ENCODE results near the gene CLCA4.

The CLCA4 gene, protein sequence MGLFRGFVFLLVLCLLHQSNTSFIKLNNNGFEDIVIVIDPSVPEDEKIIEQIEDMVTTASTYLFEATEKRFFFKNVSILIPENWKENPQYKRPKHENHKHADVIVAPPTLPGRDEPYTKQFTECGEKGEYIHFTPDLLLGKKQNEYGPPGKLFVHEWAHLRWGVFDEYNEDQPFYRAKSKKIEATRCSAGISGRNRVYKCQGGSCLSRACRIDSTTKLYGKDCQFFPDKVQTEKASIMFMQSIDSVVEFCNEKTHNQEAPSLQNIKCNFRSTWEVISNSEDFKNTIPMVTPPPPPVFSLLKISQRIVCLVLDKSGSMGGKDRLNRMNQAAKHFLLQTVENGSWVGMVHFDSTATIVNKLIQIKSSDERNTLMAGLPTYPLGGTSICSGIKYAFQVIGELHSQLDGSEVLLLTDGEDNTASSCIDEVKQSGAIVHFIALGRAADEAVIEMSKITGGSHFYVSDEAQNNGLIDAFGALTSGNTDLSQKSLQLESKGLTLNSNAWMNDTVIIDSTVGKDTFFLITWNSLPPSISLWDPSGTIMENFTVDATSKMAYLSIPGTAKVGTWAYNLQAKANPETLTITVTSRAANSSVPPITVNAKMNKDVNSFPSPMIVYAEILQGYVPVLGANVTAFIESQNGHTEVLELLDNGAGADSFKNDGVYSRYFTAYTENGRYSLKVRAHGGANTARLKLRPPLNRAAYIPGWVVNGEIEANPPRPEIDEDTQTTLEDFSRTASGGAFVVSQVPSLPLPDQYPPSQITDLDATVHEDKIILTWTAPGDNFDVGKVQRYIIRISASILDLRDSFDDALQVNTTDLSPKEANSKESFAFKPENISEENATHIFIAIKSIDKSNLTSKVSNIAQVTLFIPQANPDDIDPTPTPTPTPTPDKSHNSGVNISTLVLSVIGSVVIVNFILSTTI

DNA sequence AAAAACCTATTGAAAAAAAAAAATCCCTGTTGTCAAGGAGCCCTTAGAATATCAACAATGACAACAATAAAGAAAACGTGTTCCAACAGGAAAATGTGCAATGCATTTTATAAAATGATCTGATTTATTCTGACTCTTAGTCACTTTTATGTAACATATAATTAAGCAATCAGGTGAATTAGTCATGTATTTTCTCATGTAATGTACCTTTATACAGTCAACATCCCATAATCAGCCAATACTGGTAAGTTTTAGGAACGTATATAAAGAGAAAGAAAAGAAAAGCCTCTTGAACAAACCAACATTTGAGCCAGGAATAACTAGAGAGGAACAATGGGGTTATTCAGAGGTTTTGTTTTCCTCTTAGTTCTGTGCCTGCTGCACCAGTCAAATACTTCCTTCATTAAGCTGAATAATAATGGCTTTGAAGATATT is at the start of gene CLCA4:
CLCA4 (plus strand) TSS at position 292 of the 435 bp plus-strand sequence; CDS start at position 334, 42 bp downstream.
- no peak for DNase-seq

DNA sequence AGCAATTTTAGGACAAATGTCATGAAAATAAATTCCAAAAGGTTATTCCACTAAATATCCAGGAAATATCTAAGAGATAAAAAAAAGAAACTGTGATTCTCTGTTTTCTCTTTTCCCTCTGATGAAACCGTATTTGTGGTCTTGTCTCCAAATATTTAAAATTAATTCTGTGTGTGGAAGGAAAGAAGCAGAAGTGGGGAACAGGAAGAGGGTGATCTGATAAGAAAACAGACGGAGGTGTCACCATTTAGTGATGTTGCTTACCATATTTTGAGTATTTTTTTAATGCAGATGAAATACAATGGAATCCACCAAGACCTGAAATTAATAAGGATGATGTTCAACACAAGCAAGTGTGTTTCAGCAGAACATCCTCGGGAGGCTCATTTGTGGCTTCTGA is 48.6 kb upstream of the CLCA4 start:
- no peak for DNase-seq

DNA sequence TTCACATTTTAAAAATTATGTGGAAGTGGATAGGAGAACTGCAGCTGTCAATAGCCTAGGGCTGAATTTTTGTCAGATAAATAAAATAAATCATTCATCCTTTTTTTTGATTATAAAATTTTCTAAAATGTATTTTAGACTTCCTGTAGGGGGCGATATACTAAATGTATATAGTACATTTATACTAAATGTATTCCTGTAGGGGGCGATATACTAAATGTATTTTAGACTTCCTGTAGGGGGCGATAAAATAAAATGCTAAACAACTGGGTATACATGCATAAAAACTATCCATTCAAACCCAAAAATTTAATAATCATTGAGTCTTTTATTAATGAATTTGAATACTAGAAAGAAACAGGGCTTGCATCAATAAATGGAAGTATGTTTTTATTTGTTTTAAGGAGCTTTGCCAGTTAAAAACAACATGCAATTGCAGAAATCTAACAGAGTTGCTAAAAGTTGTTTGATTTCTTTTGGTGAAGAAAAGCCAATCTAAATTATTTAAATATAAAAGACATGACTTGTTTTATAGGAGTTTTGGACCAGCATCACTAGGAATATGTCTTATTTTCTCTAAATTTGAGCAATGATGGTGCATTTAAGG is 46.8 kb upstream of the CLCA4 start:
- peak; percentile 23 for DNase-seq

DNA sequence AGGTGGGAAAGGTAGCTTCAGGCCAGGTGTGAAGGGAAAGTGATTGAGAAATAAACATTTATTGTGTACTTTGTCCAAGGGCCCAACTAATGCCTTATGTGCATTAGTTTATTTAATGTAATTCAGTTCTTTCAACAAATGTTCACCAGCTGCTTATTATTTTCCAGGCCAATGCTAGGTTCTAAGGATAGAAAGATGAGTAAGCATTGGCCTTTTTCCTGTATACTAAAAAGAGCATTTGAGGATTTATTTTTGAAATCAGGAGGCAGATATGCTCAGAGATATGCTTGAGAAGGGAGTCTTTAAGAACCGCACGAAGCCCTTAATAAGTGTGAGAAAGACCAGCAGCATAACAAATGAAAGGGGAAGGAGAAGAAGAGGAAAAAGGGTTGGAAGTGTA is 46.2 kb upstream of the CLCA4 start:
- DNase-seq: no peak

DNA sequence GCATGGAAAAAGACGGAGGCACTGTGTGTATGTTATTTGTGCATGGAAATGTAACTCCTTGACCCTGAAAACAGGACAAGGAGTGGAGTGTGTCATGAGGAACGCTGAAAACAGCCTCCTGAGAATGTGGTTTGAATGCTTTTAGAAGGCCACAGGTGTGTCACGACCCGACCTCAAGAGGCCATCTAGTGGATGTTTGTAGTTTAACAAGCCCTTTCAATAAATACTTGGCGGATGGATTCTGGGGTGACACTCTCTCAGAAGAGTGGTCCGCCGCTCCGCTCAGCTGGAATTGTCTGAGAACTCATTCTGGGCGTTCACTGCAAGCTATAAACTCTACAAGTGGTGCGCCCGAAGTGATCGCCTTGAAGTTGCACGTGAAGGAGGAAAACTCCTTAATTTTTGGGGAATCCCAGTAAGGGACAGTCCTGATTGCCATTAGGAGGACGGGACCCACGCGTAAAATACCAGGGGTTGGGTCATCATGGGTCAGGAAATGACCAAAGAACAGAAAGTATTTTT is 44.7 kb upstream of the CLCA4 start:
- peak; percentile 8 for DNase-seq

DNA sequence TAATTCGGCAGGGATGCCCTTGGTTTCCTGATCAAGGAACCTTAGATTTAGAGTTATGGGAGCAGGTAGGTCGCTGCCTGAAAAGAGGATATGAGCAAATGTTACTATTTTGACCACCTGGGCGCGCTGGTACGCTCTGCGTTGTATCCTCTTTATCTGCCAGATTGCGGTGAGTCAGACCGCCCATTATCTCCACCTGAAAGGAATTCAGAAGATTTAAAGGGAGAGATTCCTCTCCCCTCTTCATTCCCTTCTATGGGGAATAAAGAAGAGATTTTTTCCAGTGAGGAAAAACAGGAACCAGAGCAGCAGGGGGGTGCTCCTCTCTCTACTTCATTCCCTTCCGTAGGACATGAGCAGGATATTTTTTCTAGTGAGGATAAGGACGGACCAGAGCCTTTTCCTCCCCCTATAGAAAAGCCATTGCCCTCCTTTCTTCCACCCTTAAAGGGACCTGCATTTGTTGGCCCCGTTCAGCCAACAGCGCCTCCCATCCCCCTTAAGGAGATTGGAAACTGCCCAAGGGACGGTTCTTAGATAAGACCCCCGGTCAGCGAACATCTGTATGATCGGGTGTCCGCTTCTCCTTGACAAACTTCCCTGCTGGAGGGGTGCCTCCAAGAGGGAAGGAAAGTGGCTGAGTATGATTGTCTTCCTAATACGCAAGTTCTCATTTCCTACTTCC is 44.0 kb upstream of the CLCA4 start:
- no peak for DNase-seq

DNA sequence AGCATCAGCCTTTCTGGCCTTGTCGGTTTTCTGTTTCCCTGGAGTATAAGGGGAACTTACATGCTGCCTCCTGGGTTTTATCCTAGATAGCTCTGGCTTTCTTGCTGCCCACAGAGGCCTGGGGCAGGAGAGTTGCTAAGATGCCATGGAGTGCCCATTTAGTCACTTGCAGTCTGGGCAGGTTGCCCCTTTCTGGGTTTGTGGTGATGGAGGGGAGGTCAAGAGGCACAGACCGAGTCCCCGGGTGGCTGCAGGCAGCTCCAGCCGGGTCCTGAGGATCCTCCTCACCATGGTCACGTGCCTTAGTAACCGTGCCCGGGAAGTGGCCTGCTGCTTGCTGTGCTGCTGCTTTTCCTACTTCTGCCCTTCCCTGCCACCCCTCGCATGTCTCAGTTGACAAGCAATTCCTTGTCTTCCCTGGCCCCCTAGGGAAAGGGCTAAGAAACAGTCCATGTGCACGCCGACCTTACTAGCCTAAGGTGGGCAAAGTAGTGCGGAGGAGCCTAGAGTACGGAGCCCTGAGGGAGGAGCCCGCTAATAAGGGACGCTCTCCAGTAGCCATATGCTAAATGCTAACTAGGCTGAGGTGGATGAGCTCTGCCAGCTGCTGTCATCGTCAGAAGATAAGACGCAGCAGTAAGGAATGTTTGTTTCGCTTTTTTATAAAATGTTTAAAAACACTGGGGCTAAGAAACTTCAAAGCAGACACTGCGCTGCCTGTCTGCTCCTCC is 43.3 kb upstream of the CLCA4 start:
- no peak for DNase-seq

DNA sequence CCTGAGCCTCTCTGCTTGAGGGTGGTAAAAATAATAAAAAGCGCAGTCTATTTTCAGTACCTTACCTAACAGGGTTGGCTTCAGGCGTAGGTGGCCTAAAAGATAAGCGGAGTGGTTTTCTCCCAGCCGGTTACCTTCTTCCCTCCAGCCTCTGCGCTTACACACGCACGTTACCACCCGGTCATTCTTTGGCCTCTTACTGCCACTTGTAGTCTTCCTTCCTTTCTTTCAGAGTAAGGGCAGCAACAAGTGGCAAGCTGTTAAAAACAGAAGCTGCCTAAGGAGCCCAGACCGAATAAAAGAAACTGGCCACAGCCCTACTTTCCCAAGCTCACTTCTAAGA is 42.8 kb upstream of the CLCA4 start:
- DNase-seq: no peak

DNA sequence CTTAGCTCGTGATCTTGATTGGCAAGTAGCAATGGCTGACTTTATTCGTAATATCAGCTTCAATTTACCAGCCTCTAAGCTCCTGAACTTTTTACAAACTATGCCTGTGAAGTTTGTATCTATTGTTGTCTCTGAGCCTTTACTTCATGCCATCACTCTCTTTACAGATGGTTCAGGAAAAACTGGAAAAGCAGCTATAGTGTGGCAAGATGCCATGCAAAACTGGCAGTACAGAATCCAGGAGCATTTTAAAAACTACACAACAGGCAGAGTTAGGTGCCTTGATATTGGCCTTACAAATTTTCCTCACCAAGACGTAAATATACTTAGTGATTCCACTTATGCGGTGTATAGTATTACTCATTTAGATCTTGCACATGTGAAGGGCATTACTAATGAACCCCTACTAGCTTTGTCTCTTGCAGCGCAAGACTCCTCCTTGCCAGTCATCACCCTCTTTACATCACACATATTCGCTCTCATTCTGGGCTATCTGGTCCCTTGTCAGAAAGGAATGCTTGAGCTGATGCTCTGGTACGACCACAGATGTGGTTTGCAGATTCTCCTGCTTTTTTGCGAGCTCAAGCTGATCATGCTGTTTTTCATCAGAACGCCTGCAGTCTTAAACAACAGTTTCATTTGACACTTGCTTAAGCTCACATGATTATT is 41.8 kb upstream of the CLCA4 start:
- peak; percentile 52 for DNase-seq

DNA sequence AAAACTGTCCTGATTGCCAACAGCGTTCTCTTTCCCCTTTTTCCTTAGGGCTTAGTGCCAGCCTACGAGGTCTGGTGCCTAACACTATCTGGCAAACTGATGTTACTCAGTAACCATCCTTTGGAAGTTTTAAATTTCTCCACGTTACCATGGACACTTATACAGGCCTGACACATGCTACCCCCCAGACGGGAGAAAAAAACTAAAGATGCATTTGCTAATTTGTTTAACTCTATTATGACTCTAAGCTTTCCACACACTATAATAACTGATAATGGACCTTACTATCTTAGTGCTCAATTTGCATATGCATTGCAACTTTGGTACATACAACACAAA is 41.3 kb upstream of the CLCA4 start:
- DNase-seq: no peak

DNA sequence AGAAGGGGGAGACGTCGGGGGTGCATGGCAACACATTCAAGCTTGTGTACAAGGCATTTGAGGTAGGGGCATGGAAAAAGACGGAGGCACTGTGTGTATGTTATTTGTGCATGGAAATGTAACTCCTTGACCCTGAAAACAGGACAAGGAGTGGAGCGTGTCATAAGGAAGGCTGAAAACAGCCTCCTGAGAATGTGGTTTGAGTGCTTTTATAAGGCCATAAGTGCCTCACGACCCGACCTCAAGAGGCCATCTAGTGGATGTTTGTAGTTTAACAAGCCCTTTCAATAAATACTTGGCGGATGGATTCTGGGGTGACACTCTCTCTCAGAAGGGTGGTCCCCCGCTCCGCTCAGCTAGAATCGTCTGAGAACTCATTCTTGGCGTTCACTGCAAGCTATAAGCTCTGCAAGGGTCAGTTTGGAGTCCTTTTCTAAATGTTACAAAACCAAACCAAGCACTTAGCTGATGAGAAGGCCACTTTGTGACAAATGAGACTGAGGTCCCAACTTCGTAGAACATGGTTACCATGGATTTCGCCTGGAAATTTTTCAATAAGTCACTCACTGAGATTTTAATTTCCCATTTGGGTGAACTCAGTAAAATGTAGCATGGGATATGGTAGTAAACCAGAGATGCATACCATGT is 38.8 kb upstream of the CLCA4 start:
- peak; percentile 42 for DNase-seq

DNA sequence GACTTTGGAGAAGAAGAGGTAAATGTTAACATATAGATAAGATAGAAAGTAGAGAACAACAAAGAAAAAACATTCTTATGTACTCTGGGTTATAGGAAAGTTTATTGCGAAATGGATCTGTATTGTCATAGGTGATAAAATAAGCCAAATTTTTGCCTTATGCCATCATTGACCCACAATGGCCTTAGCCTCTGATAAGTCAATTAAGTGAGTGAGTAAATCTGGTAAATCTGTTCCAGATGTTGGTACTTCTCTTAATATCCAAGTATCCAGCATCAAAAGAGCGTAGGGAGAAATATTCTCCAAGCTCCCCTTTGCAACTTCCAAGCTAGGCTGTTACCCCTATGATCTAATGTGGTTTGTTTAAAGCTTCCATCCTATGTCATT is 38.3 kb upstream of the CLCA4 start:
- peak; percentile 67 for DNase-seq

DNA sequence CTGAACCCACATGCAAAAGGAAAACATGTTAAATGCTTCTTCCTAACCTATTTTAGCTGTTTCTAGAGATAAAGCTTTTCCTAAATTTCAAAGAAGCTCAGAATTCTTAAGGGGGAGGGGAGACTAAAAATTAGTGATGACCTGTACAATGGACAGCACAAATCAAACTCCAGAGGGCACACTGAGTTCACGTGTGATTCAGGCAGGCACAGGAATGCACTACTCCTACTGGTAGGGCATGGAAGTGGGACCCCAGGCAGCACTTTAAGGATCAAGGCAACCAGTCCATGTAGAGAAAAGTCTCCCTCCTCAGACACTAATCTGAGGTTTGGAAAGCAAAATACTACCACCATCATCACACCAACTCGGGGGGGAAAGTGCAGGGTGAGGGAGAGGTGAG is 31.3 kb upstream of the CLCA4 start:
- DNase-seq: peak; percentile 38

DNA sequence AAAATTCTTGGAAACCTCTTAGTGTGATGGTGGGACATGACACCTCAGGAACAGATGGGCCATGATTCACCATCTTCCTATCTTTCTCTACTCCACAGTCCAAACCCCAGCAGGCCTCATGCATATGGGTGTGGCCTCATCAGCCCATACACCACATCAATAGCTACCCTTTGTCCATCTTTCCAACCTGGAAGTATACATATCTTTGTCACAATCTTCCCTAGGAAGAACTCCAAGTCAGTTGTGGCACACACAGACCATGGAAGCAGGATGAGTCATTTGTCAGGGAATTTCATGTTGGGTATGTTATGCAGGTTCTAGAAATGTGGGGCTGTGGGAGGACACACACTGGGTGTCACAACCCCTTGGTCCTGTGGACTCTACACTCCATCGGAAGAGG is 30.5 kb upstream of the CLCA4 start:
- peak; percentile 25 for DNase-seq

DNA sequence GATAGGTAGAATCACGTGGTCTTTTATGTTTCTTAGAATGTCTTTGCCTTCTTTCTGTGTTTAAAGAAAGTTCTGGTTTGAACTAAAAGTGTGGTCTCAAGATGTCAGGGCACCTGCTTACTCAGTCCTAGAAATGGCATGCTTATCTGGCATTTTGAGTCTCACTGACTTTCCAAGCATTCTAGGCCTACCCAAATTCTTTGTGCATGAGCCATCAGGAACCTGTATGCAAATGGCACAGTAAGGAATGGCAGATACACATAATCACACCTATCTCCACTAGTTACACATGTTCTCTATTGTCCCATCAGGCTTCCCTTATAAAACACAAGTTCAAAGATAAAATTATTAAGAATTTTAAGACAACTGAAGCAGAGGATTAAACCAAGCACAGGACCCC is 29.5 kb upstream of the CLCA4 start:
- DNase-seq: peak; percentile 10

DNA sequence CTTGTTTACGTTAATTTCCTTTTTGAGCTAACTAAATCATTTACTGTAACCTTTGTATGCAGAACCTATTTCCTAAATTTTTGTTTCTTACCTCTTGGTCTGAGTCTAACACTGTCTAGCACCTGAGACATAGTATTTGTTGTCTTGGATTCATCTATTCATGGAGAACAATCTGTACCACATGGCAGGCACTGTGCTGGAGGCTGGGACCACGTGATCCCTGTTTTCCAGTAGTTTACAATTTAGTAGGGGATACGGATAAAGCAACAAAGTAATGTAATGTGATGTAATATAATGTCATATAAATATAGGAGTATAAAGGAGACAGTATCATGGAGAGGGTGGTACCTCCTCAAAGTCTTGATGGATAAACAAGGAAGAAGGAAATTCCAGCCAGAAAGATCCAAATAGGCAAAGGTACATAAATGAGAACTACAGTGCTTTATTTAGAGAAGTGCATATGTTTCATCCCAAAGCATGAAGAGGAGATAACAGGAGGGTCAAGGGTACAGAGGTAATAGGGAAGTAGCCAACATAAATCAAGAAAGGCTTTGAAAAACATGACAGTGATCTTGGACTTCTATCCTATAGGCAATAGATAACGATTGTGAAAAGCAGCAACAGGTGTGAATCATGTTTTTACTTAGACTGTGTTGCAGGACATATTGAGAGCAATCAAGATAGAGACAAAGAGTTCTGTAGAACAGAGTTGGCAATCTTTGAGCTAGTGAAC is 25.9 kb upstream of the CLCA4 start:
- no peak for DNase-seq

DNA sequence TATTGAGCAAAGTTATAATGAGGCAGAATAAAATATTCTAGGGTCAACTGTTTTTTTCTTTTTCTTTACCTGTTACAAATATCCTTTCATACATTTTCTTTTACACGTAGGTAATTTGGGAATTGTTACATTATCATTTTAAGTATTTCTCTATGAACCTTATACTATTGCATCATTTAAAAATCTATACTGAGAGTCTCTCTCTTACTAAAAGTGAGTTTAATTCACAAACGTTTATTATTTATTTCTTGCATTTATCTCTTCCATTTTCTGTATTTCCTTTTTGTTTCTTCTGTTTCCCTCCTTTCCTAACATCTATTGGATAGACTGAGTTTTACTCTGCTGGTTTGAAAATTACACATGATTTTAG is 25.4 kb upstream of the CLCA4 start:
- no peak for DNase-seq

DNA sequence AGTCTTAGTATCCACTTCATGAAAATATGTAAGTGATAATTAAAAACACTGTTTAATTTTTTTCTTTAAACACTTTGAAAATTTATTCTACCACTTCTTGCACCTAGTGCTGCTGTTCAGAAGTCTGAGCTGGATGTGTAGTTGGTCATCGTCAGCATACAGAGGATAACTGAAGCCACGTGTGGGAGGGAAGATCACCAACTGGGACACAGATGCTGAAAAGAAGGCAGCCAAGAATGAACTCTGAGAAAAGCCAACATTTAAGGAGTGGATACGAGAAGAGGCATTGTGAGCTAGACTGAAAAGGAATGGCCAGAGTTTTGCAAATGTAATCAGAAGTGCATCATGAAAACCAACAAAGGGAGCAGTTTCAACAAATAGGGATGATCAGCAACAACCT is 24.6 kb upstream of the CLCA4 start:
- no peak for DNase-seq

DNA sequence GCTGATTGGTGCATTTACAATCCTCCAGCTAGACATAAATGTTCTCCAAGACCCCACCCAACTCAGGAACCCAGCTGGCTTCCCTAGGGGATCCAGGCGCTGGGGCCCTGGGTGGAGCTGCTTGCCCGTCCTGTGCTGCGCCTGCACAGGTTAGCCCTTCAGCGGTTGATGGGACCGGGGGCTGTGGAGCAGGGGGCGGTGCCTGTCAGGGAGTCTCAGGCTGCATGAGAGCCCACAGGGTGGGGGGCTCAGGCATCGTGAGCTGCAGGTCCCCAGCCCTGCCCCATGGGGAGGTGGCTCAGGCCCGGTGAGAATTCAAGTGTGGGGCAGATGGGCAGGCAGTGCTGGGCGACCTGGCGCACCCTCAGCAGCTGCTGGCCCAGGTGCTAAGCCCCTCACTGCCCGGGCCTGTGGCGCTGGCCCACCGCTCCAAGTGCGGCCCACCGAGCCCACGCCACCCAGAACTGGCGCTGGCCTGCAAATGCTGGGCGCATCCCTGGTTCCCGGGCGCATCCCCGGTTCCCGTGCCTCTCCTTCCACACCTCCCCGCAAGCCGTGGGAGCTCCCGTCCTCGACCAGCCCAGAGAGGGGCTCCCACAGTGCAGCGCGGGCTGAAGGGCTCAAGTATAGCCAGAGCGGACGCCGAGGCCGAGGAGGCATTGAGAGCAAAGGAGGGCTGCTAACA is 23.1 kb upstream of the CLCA4 start:
- no peak for DNase-seq

DNA sequence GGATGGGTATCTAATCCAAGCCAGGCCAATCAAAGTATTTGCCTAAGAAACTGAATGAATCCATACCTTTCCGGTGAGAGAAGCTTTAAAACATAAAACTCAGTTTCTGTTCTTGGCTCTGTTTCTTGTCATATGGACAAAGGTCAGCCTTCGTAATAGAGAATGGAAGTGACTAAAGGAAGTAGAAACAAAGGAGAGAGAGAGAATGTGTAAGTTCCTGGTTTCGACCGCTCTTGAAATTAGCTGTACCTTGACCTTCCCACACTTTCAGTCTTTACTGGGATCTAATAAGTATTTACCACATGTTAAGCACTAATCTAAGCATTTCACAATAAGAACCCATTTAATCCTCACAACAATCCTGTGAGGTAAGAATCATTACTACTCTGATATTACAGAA is 19.6 kb upstream of the CLCA4 start:
- DNase-seq: no peak
